Mucosa of descending colon (tissue), 3 donors: ENCODE measurements around the gene YAP1. TPM values are rescaled to one million over a fixed set of nuclear protein-coding genes. Genes with fewer than 3 reads are reported as not detected.

Experiments used
- ATAC-seq: fragments of 200-7000 bp; cut with Tn5 transposase; one replicate; pipeline ENCODE4 v1.9.1; 2020; ENCODE audit warnings: mild to moderate bottlenecking, moderate library complexity
- DNase-seq, 3 donors: peaks; one replicate each; pipeline ENCODE4 v3.0.0-alpha.2; 2020
- H3K36me3 ChIP-seq: fragments of 200-600 bp; one replicate; pipeline ENCODE4 v1.8.0; 2021; ENCODE audit warnings: low read depth, mild to moderate bottlenecking
- H3K4me1 ChIP-seq: fragments of 200-600 bp; one replicate; pipeline ENCODE4 v1.8.0; 2021; ENCODE audit warnings: low read depth, mild to moderate bottlenecking
- H3K4me3 ChIP-seq: fragments of 200-600 bp; one replicate; pipeline ENCODE4 v1.8.0; 2021; ENCODE audit warnings: mild to moderate bottlenecking
- H3K9me3 ChIP-seq: fragments of 200-600 bp; one replicate; pipeline ENCODE4 v1.8.0; 2021; ENCODE audit warnings: mild to moderate bottlenecking
- CTCF ChIP-seq: fragments of 200-600 bp; IDR thresholded peaks from one replicate; pipeline ENCODE4 v1.8.0; 2022; ENCODE audit warnings: antibody characterized with exemption, mild to moderate bottlenecking
- intact Hi-C, 2 donors: fragments of 100-400 bp; cut with DNase I in 1 of 2; cut with micrococcal nuclease in 1 of 2; formaldehyde crosslinking; loops; one replicate each; pipeline versions ENCODE4 v1.11.0 to v1.11.1; 2022; cut with DNase I, micrococcal nuclease
- total RNA-seq, 3 donors: library from RNA; stranded (reverse); fragmentation: NEBNext Ultra II Directional in 2 of 3; extraction: Animal tissue kit (Norgen Biotek cat#: 25700) in 2 of 3; gene quantifications; one replicate each; pipeline versions ENCODE4 v1.2.1 to v1.2.4, GENCODE V29; 2021 to 2023
- donor health status: DM: no; HTN: no; CAD: no; lungs with moderate emphysema.
- donor health status: DM: no; HTN: no; CAD: no.
- donor health status: DM: no; HTN: yes; CAD: no.

YAP1 gene
- total RNA-seq, 3 donors from 2014 or later = 41.3 to 126 (median 52.2) TPM

GRCh38 chr11:102143867-102144266 lies 33.6 kb downstream of the YAP1 start:
- Histone ChIP-seq H3K4me3 (no peak overlapping the region), H3K4me1 (peaks cover 11% of the 10 kb centered on the region), H3K9me3 (no peaks in the 10 kb centered on the region), H3K36me3 (no peaks in the 10 kb centered on the region)
- intact Hi-C loops = no loop called here
- TF ChIP-seq CTCF = no peak
- DNase-seq (no peak), ATAC-seq (no peak)

GRCh38 chr11:102144357-102145355 lies 34.4 kb downstream of the YAP1 start:
- H3K9me3 ChIP-seq = no peaks in the 10 kb centered on the region
- H3K4me3 ChIP-seq = no peak overlapping the region
- peak in 1 of 3 donors; percentile 54 for DNase-seq
- H3K4me1 ChIP-seq = peaks cover 11% of the 10 kb centered on the region
- peak; percentile 63 for ATAC-seq
- no peaks in the 10 kb centered on the region for H3K36me3 ChIP-seq
- intact Hi-C loops = no loop called here
- TF ChIP-seq CTCF = no peak

GRCh38 chr11:102147015-102147414 lies 36.8 kb downstream of the YAP1 start:
- no peak for TF ChIP-seq CTCF
- peaks cover 11% of the 10 kb centered on the region for H3K4me1 ChIP-seq

GRCh38 chr11:102147632-102148031 lies 37.4 kb downstream of the YAP1 start:
- intact Hi-C loops = no loop called here
- no peak for TF ChIP-seq CTCF
- Histone ChIP-seq H3K36me3 (no peaks in the 10 kb centered on the region), H3K4me3 (no peak overlapping the region), H3K4me1 (peaks cover 11% of the 10 kb centered on the region), H3K9me3 (no peaks in the 10 kb centered on the region)
- DNase-seq = no peak
- ATAC-seq = no peak

More at GRCh38 chr11:102147015-102147414, 36.8 kb downstream of the YAP1 start:
- no peak overlapping the region for H3K4me3 ChIP-seq
- no peak for DNase-seq
- no peaks in the 10 kb centered on the region for H3K36me3 ChIP-seq
- ATAC-seq = no peak
- intact Hi-C loops = no loop called here
- no peaks in the 10 kb centered on the region for H3K9me3 ChIP-seq

- Histone ChIP-seq H3K9me3 (no peaks in the 10 kb centered on the region), H3K4me3 (no peak overlapping the region), H3K4me1 (peaks cover 11% of the 10 kb centered on the region), H3K36me3 (no peaks in the 10 kb centered on the region)
- intact Hi-C loops = no loop called here
- DNase-seq = no peak
- no peak for ATAC-seq
- no peak for TF ChIP-seq CTCF
Measured at GRCh38 chr11:102148059-102148458, 37.8 kb downstream of the YAP1 start.
